Measurements from ENCODE around the gene SRC. TPM values are rescaled to one million over a fixed set of nuclear protein-coding genes. Genes with fewer than 3 reads are reported as not detected.

Gene SRC
- total RNA-seq, 1 experiment from 2014 or later, result 42.3 TPM

DNA sequence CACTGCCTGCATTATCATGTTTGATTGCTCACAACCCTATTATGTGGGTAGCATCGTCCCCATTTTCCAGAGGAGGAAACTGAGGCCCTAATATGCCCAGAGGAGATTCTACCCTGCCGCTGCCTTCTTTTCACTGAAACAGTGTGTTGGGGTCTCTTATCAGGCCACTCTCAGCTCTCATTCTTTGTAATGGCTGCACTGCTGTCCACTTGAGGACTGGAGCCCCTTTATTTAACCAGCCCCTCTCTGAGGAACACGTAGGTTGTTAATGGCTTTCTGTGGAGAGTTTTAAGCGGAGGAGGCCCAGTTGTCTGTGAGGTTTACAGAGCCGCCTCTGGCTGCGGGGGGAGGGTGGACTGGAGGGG, 32.5 kb downstream of the SRC start:
- CTCF ChIA-PET, result no interaction called here
- Histone ChIP-seq H3K9me3 (ENCODE audit: control insufficient read depth in 1 of 2, insufficient read depth in 1 of 2, low read depth in 1 of 2, low read length in 2 of 2) (no peaks in the 10 kb centered on the region), H3K36me3 (ENCODE audit: control insufficient read depth in 1 of 2, insufficient read depth in 2 of 2, low read length in 2 of 2) (no peaks in the 10 kb centered on the region; a peak in 1 of 4 replicates), H3K79me2 (ENCODE audit: insufficient read depth, low read length) (peaks cover 66% of the 10 kb centered on the region), H3K4me1 (ENCODE audit: control insufficient read depth in 1 of 2, insufficient read depth in 2 of 2, low read length in 2 of 2) (peaks cover 19 to 57% of the 10 kb centered on the region in 2 experiments), H4K20me1 (ENCODE audit: insufficient read depth) (no peaks in the 10 kb centered on the region), H3K27me3 (ENCODE audit: insufficient read depth, low read length) (no peaks in the 10 kb centered on the region), H3K9me2 (ENCODE audit: insufficient read depth) (no peaks in the 10 kb centered on the region), H3K4me2 (ENCODE audit: low read length) (peak overlapping the region; percentile 70), H3K27ac (ENCODE audit: low read depth, low read length) (peak overlapping the region; percentile 60), H3K4me3 (replicated peaks in 1 of 2; ENCODE audit: low read depth in 1 of 2, low read length in 2 of 2) (peak overlapping the region in 1 of 2 experiments; percentile 34; a peak in 1 of 4 replicates), H2AFZ (ENCODE audit: low read depth, low read length, poor library complexity, severe bottlenecking) (no peak overlapping the region), H3K9ac (ENCODE audit: low read length) (peak overlapping the region; percentile 65)
- ATAC-seq, result no peak
- no TSS peak for BruUV-seq (replicated peaks)
- POLR2A ChIA-PET, result interaction anchor here (1.0 to 2.1 kb wide), 4 partner anchors 33 to 93 kb away, joined by 3 to 10 read pairs (median 5); partner anchors contain the start of genes MANBAL and SRC
- intact Hi-C loops (cut with micrococcal nuclease), result no loop called here
- RAD21 ChIA-PET (ENCODE audit: low non-redundant PET in 1 of 2, low total read pairs in 2 of 2, uncharacterized antibody in 2 of 2, unreplicated experiment in 2 of 2), result no interaction called here
- DNase-seq (ENCODE audit: low read depth, low spot score), result no peak
- TF ChIP-seq CEBPB (IDR thresholded peaks at IDR 0.05; ENCODE audit: low read depth) (no peak), ZNF274 (IDR thresholded peaks at IDR 0.05; ENCODE audit: low read depth, low read length) (no peak)
- TF ChIP-seq, protein P1, sequence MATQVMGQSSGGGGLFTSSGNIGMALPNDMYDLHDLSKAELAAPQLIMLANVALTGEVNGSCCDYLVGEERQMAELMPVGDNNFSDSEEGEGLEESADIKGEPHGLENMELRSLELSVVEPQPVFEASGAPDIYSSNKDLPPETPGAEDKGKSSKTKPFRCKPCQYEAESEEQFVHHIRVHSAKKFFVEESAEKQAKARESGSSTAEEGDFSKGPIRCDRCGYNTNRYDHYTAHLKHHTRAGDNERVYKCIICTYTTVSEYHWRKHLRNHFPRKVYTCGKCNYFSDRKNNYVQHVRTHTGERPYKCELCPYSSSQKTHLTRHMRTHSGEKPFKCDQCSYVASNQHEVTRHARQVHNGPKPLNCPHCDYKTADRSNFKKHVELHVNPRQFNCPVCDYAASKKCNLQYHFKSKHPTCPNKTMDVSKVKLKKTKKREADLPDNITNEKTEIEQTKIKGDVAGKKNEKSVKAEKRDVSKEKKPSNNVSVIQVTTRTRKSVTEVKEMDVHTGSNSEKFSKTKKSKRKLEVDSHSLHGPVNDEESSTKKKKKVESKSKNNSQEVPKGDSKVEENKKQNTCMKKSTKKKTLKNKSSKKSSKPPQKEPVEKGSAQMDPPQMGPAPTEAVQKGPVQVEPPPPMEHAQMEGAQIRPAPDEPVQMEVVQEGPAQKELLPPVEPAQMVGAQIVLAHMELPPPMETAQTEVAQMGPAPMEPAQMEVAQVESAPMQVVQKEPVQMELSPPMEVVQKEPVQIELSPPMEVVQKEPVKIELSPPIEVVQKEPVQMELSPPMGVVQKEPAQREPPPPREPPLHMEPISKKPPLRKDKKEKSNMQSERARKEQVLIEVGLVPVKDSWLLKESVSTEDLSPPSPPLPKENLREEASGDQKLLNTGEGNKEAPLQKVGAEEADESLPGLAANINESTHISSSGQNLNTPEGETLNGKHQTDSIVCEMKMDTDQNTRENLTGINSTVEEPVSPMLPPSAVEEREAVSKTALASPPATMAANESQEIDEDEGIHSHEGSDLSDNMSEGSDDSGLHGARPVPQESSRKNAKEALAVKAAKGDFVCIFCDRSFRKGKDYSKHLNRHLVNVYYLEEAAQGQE (IDR thresholded peaks at IDR 0.05; ENCODE audit: low read depth), result no peak

Measured in HCT116 (cell line).